Cardiac muscle cell (in vitro differentiated cells and primary cell): Measurements from ENCODE around the gene B4GALT5. TPM values are rescaled to one million over a fixed set of nuclear protein-coding genes. Genes with fewer than 3 reads are reported as not detected.

Source experiments
- DNase-seq, 2 donors: peaks; one replicate each; pipeline versions ENCODE4 v3.0.0 to v3.0.0-alpha.2; 2010 to 2017; ENCODE audit warnings: low read depth in 1 of 2, low spot score in 1 of 2
- H3K27ac ChIP-seq: fragments of 200-600 bp; sonication (generic); 2 replicates; pipeline ENCODE4 v1.5.1; 2016
- H3K27me3 ChIP-seq: fragments of 200-600 bp; sonication (generic); 2 replicates; pipeline ENCODE4 v1.6.0; 2016; ENCODE audit warnings: control low read depth
- H3K36me3 ChIP-seq: fragments of 200-600 bp; sonication (generic); 2 replicates; pipeline ENCODE4 v1.5.1; 2016; ENCODE audit warnings: control low read depth
- H3K4me1 ChIP-seq: fragments of 200-600 bp; sonication (generic); 2 replicates; pipeline ENCODE4 v1.8.1; 2017; ENCODE audit warnings: low read depth, mild to moderate bottlenecking, mixed run types
- H3K4me3 ChIP-seq: fragments of 200-600 bp; sonication (generic); 2 replicates; pipeline ENCODE4 v1.5.1; 2016; ENCODE audit warnings: mild to moderate bottlenecking
- H3K9me3 ChIP-seq: fragments of 200-600 bp; sonication (generic); 2 replicates; pipeline ENCODE4 v1.5.1; 2017; ENCODE audit warnings: low read depth, mild to moderate bottlenecking, control low read depth
- polyA plus RNA-seq: library from polyadenylated mRNA; unstranded; fragments of >200 nt; fragmentation: Nextera tagmentation; extraction: Ambion mirVana; gene quantifications from 2 replicates; pipeline ENCODE4 v1.2.1, GENCODE V29; 2016
- total RNA-seq: library from RNA; depleted of rRNA; stranded (reverse); fragments of >200 nt; gene quantifications from 2 replicates; pipeline ENCODE4 v1.2.3, GENCODE V29; 2016
- TF ChIP-seq, protein P1 (sequence below): IDR thresholded peaks from 2 replicates; pipeline ENCODE4 v1.5.1; 2012; ENCODE audit warnings: low read depth, mild to moderate bottlenecking, low read length

Gene B4GALT5
- total and polyA plus RNA-seq, 2 experiments from 2014 or later, result 11.5 to 26.5 TPM

DNA sequence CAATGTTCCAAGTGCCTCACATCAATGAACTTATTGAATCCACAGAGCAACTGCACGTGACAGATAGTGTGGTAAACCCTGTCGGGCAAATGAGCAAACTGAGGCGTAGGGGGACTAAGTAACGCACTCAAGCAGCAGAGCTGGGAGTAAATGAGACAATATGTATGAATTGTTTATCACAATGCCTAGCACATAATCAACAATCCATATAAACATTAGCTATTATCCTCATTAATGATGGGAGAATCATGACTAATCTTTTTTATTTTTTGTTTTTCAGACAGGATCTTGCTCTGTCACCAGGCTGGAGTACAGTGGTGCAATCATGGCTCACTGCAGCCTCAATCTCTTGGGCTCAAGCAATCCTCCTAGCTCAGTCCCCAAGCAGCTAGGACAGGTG, 43.9 kb upstream of the B4GALT5 start:
- Histone ChIP-seq H3K36me3 (no peaks in the 10 kb centered on the region), H3K27me3 (no peaks in the 10 kb centered on the region), H3K27ac (no peak overlapping the region), H3K9me3 (no peaks in the 10 kb centered on the region), H3K4me1 (peaks cover 1% of the 10 kb centered on the region), H3K4me3 (no peak overlapping the region)
- TF ChIP-seq, protein P1, sequence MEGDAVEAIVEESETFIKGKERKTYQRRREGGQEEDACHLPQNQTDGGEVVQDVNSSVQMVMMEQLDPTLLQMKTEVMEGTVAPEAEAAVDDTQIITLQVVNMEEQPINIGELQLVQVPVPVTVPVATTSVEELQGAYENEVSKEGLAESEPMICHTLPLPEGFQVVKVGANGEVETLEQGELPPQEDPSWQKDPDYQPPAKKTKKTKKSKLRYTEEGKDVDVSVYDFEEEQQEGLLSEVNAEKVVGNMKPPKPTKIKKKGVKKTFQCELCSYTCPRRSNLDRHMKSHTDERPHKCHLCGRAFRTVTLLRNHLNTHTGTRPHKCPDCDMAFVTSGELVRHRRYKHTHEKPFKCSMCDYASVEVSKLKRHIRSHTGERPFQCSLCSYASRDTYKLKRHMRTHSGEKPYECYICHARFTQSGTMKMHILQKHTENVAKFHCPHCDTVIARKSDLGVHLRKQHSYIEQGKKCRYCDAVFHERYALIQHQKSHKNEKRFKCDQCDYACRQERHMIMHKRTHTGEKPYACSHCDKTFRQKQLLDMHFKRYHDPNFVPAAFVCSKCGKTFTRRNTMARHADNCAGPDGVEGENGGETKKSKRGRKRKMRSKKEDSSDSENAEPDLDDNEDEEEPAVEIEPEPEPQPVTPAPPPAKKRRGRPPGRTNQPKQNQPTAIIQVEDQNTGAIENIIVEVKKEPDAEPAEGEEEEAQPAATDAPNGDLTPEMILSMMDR, result no peak
- no peak for DNase-seq

DNA sequence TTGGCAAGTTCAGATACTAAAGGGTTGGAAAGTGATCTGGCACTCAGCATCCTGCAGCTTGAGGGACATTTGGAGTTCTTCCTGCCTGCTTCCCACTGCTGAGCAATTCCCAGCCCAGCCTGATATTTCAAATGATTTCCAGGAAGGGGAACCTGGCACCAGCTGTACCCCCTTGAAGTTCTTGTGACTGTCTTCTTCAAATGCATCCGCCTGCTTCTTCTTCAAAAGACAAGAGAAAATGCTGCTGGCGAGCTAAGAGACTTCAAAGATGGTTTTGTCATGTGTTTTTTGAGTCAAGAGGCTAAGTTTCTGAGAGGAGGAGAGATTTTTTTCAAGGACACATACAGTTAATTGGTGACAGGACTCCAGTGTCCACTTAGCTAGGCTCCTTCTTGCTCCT, 42.6 kb upstream of the B4GALT5 start:
- H3K27ac ChIP-seq, result no peak overlapping the region
- no peaks in the 10 kb centered on the region for H3K4me1 ChIP-seq
- TF ChIP-seq, protein P1, result no peak

DNA sequence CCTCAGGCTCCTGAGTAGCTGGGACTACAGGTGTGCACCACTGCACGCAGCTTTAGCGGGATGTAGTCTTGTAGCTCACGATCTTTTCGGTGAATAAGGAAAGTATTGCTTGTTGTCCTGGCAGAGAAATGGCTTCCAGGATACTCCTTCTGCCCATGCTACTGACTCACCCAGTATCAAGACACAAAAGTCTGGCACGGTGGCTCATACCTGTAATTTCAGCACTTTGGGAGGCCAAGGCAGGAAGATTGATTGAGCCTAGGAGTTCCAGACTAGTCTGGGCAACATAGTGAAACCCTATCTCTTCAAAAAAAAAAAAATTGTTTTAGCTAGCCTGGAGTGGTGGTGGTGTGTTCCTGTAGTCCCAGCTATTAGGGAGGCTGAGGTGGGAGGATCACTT, 40.9 kb upstream of the B4GALT5 start:
- no peaks in the 10 kb centered on the region for H3K9me3 ChIP-seq
- TF ChIP-seq, protein P1, result no peak
- no peaks in the 10 kb centered on the region for H3K27me3 ChIP-seq
- H3K27ac ChIP-seq, result no peak overlapping the region
- DNase-seq, result no peak
- no peaks in the 10 kb centered on the region for H3K36me3 ChIP-seq
- no peaks in the 10 kb centered on the region for H3K4me1 ChIP-seq
- H3K4me3 ChIP-seq, result no peak overlapping the region

More for the DNA sequence above, 42.6 kb upstream of the B4GALT5 start:
- Histone ChIP-seq H3K9me3 (no peaks in the 10 kb centered on the region), H3K36me3 (no peaks in the 10 kb centered on the region), H3K27me3 (no peaks in the 10 kb centered on the region), H3K4me3 (no peak overlapping the region)
- no peak for DNase-seq

DNA sequence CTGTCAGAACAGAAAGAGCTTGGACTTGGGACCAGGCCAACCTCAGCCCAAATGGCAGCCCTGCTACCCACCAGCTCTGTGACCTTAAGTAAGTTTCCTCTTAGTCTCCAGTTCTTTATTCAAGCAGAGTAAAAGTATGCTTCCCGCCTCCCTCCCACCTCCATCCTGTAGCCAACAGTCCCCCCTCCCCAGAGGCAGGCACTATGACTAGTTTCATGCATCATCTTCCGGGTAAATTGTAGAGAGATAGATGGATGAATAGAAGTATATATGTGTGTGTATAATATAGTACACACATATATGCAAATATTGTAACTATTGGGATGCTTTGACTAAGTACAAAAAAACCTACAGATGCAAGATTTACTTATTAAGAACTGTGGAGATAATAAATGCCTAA, 39.5 kb upstream of the B4GALT5 start:
- no peak for DNase-seq
- Histone ChIP-seq H3K36me3 (no peaks in the 10 kb centered on the region), H3K27me3 (no peaks in the 10 kb centered on the region), H3K4me3 (no peak overlapping the region), H3K27ac (no peak overlapping the region), H3K9me3 (no peaks in the 10 kb centered on the region), H3K4me1 (peaks cover 2% of the 10 kb centered on the region)
- TF ChIP-seq, protein P1, result no peak

DNA sequence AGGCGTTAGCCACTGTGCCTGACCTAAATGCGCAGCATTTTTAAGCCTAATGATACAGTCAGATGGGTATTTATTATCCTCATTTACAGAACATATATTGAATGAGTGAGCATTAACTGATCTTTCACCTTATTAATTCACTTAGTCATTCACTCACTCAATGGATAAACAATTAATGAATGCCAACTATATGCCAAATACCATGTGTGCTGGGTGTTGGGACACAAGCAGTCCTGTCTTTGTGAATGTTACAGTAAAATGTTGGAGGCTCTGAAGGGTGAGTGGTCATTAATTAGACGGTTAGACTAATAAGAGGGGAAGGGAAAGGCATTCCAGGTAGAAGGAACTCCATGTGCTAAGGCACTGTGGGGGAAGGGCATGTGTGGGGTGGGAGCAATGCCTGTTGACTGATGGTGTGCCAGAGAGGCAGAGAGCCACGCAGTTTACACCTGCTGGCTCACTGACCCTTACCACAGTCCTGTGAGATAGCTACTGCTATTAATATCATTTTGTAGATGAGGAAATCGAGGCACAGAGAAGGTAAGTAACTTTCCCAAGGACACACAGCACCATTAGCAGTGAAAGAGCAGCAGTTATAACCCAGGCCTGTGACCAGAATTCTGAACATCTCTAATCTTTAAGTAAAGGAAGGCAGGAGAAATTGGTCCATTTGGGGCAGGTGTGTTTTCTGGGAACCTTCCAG, 38.7 kb upstream of the B4GALT5 start:
- H3K4me3 ChIP-seq, result no peak overlapping the region
- H3K9me3 ChIP-seq, result no peaks in the 10 kb centered on the region
- TF ChIP-seq, protein P1, result no peak
- no peaks in the 10 kb centered on the region for H3K36me3 ChIP-seq
- H3K4me1 ChIP-seq, result peaks cover 6% of the 10 kb centered on the region
- H3K27me3 ChIP-seq, result no peaks in the 10 kb centered on the region
- DNase-seq, result no peak
- no peak overlapping the region for H3K27ac ChIP-seq

DNA sequence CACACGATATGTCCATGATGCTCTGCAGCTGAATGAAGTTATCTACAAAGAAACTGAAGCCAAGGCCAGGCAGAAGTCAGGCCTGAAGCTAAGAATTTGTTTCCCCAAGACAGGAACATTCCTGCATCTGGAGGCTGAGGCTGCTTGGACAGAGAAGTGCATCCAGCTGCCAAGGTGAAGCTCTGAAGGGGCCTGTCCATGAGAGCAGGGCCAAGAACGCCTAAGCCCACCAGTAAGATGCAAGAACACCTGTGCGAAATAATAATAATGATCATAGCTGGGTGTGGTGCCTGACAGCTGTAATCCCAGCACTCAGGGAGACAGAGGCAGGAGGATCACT, 37.7 kb upstream of the B4GALT5 start:
- Histone ChIP-seq H3K4me1 (peaks cover 6% of the 10 kb centered on the region), H3K27me3 (no peaks in the 10 kb centered on the region), H3K36me3 (no peaks in the 10 kb centered on the region), H3K9me3 (no peaks in the 10 kb centered on the region), H3K27ac (no peak overlapping the region), H3K4me3 (no peak overlapping the region)
- TF ChIP-seq, protein P1, result no peak
- DNase-seq, result peak in 1 of 2 donors; percentile 30
